Adrenal gland (tissue), 5 donors: Measurements from ENCODE around the gene SMAD7.

ENCODE experiments used
- POLR2A ChIP-seq, 2 donors: fragments of 450-650 bp; IDR thresholded peaks; one replicate each; pipeline ENCODE4 v1.6.1; 2017; ENCODE audit warnings: antibody characterized with exemption in 2 of 2, mild to moderate bottlenecking in 2 of 2, moderate library complexity in 1 of 2
- TF ChIP-seq, protein P1 (sequence below), 6 experiments: fragments of 450-650 bp in 4 of 6; fragments of 200-600 bp in 2 of 6; sonication (generic) in 1 of 6; IDR thresholded peaks; 1 replicate in 5 of 6; 2 replicates in 1 of 6; pipeline versions ENCODE4 v1.5.1 to v1.8.0; 2016 to 2021; ENCODE audit warnings: antibody characterized with exemption in 6 of 6, mild to moderate bottlenecking in 2 of 6, moderate library complexity in 1 of 6
- donor health status: DM: no; HTN: no; CAD: no.

DNA sequence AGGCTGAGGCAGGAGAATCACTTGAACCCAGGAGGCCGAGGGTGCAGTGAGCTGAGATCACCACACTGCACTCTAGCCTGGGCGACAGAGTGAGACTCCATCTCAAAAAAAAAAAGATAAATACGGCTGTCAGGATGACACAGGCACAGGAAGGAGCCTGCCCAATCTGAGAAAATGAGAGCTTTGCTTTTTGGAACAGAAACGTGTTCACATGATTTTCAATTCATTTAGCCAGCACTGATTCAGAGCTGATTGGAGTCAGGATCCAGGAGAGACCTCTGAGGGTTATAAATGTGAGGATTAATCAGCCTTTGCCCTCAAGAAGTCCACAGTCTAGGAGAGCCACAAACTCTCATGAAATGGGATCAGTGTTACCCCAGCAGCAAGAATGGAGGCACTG, 6.9 kb upstream of the SMAD7 start:
- TF ChIP-seq, protein P1, sequence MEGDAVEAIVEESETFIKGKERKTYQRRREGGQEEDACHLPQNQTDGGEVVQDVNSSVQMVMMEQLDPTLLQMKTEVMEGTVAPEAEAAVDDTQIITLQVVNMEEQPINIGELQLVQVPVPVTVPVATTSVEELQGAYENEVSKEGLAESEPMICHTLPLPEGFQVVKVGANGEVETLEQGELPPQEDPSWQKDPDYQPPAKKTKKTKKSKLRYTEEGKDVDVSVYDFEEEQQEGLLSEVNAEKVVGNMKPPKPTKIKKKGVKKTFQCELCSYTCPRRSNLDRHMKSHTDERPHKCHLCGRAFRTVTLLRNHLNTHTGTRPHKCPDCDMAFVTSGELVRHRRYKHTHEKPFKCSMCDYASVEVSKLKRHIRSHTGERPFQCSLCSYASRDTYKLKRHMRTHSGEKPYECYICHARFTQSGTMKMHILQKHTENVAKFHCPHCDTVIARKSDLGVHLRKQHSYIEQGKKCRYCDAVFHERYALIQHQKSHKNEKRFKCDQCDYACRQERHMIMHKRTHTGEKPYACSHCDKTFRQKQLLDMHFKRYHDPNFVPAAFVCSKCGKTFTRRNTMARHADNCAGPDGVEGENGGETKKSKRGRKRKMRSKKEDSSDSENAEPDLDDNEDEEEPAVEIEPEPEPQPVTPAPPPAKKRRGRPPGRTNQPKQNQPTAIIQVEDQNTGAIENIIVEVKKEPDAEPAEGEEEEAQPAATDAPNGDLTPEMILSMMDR (IDR thresholded peaks at IDR 0.05), result no peak
- TF ChIP-seq POLR2A (IDR thresholded peaks at IDR 0.05), result no peak
